GM18505 (cell line): ENCODE measurements around the gene MTG2.
A peak's percentile ranks its signal among the peaks of the same experiment; 100 is the strongest.
"Not testable (repeated sequence)": the region's sequence is repeated elsewhere in the genome, so short reads cannot be mapped to it uniquely, and the experiment has no call there.

ENCODE experiments used
- ATAC-seq: cut with Tn5 transposase; IDR thresholded peaks from one replicate; pipeline ENCODE4 v1.9.1; 2021; ENCODE audit not compliant: unreplicated experiment
- POLR2A ChIP-seq: IDR thresholded peaks from 4 replicates; pipeline ENCODE4 v1.6.1; 2011; ENCODE audit warnings: borderline replicate concordance; ENCODE audit not compliant: insufficient read depth, insufficient read length; ENCODE audit errors: extremely low read depth

The MTG2 gene

GRCh38 chr20:62141397-62142251 lies 41.2 kb upstream of the MTG2 start:
- ATAC-seq, result no peak

DNA sequence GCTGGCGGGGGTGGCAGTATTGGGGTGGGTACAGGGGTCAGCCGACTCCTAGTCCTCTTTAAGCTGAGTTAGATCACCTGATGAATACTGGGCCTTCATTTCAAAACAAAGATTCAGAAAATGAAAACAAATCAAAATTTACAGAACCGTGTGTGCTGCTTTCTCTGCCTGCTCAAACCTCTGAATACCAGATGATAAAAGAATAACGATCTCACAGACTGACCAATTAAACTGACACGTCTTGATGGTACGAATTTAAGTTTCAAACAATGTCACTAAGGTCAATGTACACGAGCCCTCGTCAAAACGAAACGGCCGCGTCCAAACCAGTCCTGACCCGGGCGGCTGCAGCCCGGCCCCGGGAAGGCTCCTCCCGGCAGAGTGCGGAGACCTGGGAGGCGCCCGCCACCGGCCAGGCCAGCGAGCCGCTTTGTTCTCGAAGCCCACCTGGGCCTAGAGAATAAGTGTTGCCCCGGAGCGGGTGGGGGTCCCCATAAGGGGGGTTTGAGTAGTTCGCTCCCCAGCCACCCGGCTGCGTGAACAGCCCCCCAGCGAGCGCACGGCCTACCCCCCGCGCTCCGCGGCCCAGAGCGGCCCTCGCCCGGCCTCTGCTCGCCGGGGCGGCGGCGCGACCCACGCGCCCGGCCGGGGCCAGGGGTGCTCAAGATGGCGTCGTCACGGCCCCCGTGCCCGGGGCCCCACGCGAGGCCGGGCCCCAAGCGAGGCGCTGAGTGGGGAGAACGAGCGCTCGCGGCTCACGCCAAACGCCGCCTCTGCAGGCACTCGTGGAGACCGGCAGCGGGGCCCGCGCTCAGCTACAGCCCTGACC lies 40.4 kb upstream of the MTG2 start:
- ATAC-seq, result peak; percentile 10
- TF ChIP-seq POLR2A, result no peak

More at GRCh38 chr20:62141397-62142251, 41.2 kb upstream of the MTG2 start:
- TF ChIP-seq POLR2A, result no peak

GRCh38 chr20:62143081-62143956 lies 39.5 kb upstream of the MTG2 start, which contains the start of the genes PSMA7 and SS18L1:
TSS of gene PSMA7 (minus strand) at chr20:62143394. CDS start at chr20:62143303, 91 bp downstream.
TSS of gene SS18L1 (plus strand) at chr20:62143769. CDS start at chr20:62143821, 52 bp downstream.
- ATAC-seq, result peak; percentile 74
- peak; percentile 81 for TF ChIP-seq POLR2A

- TF ChIP-seq POLR2A, result no peak
- peak; percentile 29 for ATAC-seq
Measured at GRCh38 chr20:62143957-62144825, 38.6 kb upstream of the MTG2 start.

DNA sequence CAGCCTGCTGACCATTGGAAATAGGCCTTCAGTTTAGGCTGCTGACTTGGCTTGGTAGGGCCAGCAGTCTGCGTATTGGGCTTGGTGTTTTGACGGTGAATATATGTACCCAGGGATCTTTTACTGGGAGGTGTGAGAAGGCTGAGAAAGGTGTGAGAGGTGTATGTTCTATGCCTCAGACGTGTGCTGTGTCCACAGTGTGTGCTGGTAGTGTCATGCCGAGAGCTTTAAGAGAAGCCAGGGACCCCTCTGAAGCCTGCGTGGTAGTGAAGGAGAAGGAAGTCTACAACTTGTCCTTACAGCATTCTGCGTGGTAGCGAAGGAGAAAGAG lies 37.2 kb upstream of the MTG2 start:
- TF ChIP-seq POLR2A, result no peak
- ATAC-seq, result no peak

GRCh38 chr20:62146019-62146755 lies 36.6 kb upstream of the MTG2 start:
- ATAC-seq, result no peak
- TF ChIP-seq POLR2A, result no peak

- TF ChIP-seq POLR2A, result no peak
- no peak for ATAC-seq
Measured at GRCh38 chr20:62147125-62147524, 35.7 kb upstream of the MTG2 start.

GRCh38 chr20:62147528-62147927 lies 35.3 kb upstream of the MTG2 start:
- TF ChIP-seq POLR2A, result no peak
- no peak for ATAC-seq

GRCh38 chr20:62148383-62148782 lies 34.4 kb upstream of the MTG2 start:
- not testable (repeated sequence) for ATAC-seq

GRCh38 chr20:62148908-62149314 lies 33.9 kb upstream of the MTG2 start:
- TF ChIP-seq POLR2A, result no peak

GRCh38 chr20:62149532-62150309 lies 33.1 kb upstream of the MTG2 start:
- TF ChIP-seq POLR2A, result no peak
- ATAC-seq, result no peak

More at GRCh38 chr20:62148908-62149314, 33.9 kb upstream of the MTG2 start:
- no peak for ATAC-seq
